GM21737 (cell line): ENCODE measurements around the gene RNF8.
"Not testable (repeated sequence)": the region's sequence is repeated elsewhere in the genome, so short reads cannot be mapped to it uniquely, and the experiment has no call there.

Source experiments
- ATAC-seq: cut with Tn5 transposase; IDR thresholded peaks from one replicate; pipeline ENCODE4 v1.9.1; 2021; ENCODE audit warnings: mild to moderate bottlenecking, moderate library complexity; ENCODE audit not compliant: unreplicated experiment

Gene RNF8

GRCh38 chr6:37442416-37443215, 88.8 kb downstream of the RNF8 start:
- no peak for ATAC-seq

- ATAC-seq = not testable (repeated sequence)
These were observed 89.4 kb downstream of the RNF8 start for GRCh38 chr6:37443216-37443542.
